Endothelial cell of umbilical vein (primary cell): Measurements from ENCODE around the gene SUPT20HL1. TPM values are rescaled to one million over a fixed set of nuclear protein-coding genes. Genes with fewer than 3 reads are reported as not detected.

Experiments used
- BruUV-seq: library from RNA; stranded (reverse); fragments of 400-500 nt; replicated peaks from 2 replicates; lab custom pipeline; 2021; lab: Mats Ljungman, UMichigan
- CTCF ChIA-PET: fragments of 300-600, 350-600 bp; sonication (Branson Sonifier 250); formaldehyde crosslinking; loops from one replicate; lab custom pipeline; 2021; ENCODE audit warnings: antibody characterized with exemption, inconsistent platforms; lab: Charles Lee
- POLR2A ChIA-PET: fragments of 300-600, 350-600 bp; sonication (Branson Sonifier 250); formaldehyde crosslinking; loops from one replicate; lab custom pipeline; 2021; ENCODE audit warnings: antibody characterized with exemption, inconsistent platforms; lab: Charles Lee
- DNase-seq: peaks from one replicate; pipeline ENCODE4 v3.0.0-alpha.2; 2011; ENCODE audit warnings: low read depth, low spot score
- FAIRE-seq: peaks from 2 replicates; lab custom pipeline; 2011; peaks lifted over from hg19 to GRCh38; lab: Jason Lieb, UNC
- H2AFZ ChIP-seq: 2 replicates; pipeline ENCODE4 v1.6.0; 2012; ENCODE audit warnings: low read depth, low read length, control low read depth, inconsistent platforms
- H3K27ac ChIP-seq: 2 replicates; pipeline ENCODE4 v1.5.1; 2011; ENCODE audit warnings: low read depth, mild to moderate bottlenecking, control low read depth, low read length, moderate library complexity; ENCODE audit not compliant: insufficient read depth
- H3K27me3 ChIP-seq, 2 experiments: 2 replicates each; pipeline versions ENCODE4 v1.6.0 to v1.6.1; 2011; ENCODE audit warnings: low read length in 2 of 2, mixed read lengths in 1 of 2; ENCODE audit not compliant: control insufficient read depth in 2 of 2, insufficient read depth in 2 of 2
- H3K36me3 ChIP-seq, 2 experiments: 2 replicates in 1 of 2; 3 replicates in 1 of 2; pipeline ENCODE4 v1.5.1; 2011; ENCODE audit warnings: low read length in 2 of 2, mild to moderate bottlenecking in 1 of 2, moderate library complexity in 1 of 2; ENCODE audit not compliant: control insufficient read depth in 2 of 2, insufficient read depth in 2 of 2; ENCODE audit errors: extremely low read depth in 1 of 2
- H3K4me1 ChIP-seq: 3 replicates; pipeline ENCODE4 v1.5.1; 2011; ENCODE audit warnings: mild to moderate bottlenecking, low read length; ENCODE audit not compliant: control insufficient read depth, insufficient read depth; ENCODE audit errors: extremely low read depth
- H3K4me2 ChIP-seq: 2 replicates; pipeline ENCODE4 v1.6.1; 2011; ENCODE audit warnings: low read length, control low read depth, mixed read lengths; ENCODE audit not compliant: insufficient read depth
- H3K4me3 ChIP-seq, 3 experiments: fragments of 200-600 bp in 1 of 3; sonication (generic), shearing (Covaris generic) in 1 of 3; replicated peaks in 1 of 3; 2 replicates each; pipeline ENCODE4 v1.5.1; 2011 to 2016; ENCODE audit warnings: control low read depth in 3 of 3, low read length in 3 of 3, mild to moderate bottlenecking in 2 of 3, inconsistent platforms in 1 of 3, low read depth in 1 of 3, moderate library complexity in 1 of 3; ENCODE audit not compliant: insufficient read depth in 1 of 3
- H3K79me2 ChIP-seq: 2 replicates; pipeline ENCODE4 v1.6.0; 2012; ENCODE audit warnings: low read length, inconsistent platforms; ENCODE audit not compliant: control insufficient read depth, insufficient read depth
- H3K9ac ChIP-seq: replicated peaks from 2 replicates; pipeline ENCODE3; 2011; ENCODE audit warnings: low read length, control low read depth; ENCODE audit not compliant: insufficient read depth; ENCODE audit errors: extremely low read depth
- H3K9me1 ChIP-seq: replicated peaks from 3 replicates; pipeline ENCODE4 v1.6.0; 2011; ENCODE audit warnings: mild to moderate bottlenecking, low read length; ENCODE audit not compliant: control insufficient read depth, insufficient read depth; ENCODE audit errors: extremely low read depth
- H3K9me3 ChIP-seq: replicated peaks from 2 replicates; pipeline ENCODE4 v1.5.1; 2012; ENCODE audit warnings: low read length, inconsistent platforms; ENCODE audit not compliant: control insufficient read depth, insufficient read depth
- H4K20me1 ChIP-seq: replicated peaks from 2 replicates; pipeline ENCODE3; 2011; ENCODE audit warnings: mild to moderate bottlenecking, low read length; ENCODE audit not compliant: control insufficient read depth, insufficient read depth; ENCODE audit errors: extremely low read depth
- EZH2 ChIP-seq: IDR thresholded peaks from 2 replicates; pipeline ENCODE4 v1.6.1; 2012; ENCODE audit warnings: borderline replicate concordance, low read depth, mild to moderate bottlenecking, moderate library complexity, low read length, inconsistent platforms; ENCODE audit not compliant: severe bottlenecking
- FOS ChIP-seq: IDR thresholded peaks from 2 replicates; pipeline ENCODE4 v1.6.1; 2011; ENCODE audit warnings: mild to moderate bottlenecking, low read length, moderate library complexity, borderline replicate concordance; ENCODE audit not compliant: insufficient read depth
- GATA2 ChIP-seq: IDR thresholded peaks from 2 replicates; pipeline ENCODE4 v1.7.0; 2011; ENCODE audit warnings: low read depth, mild to moderate bottlenecking, moderate library complexity, mixed read lengths, low read length; ENCODE audit not compliant: insufficient read length, insufficient read depth
- JUN ChIP-seq: IDR thresholded peaks from 2 replicates; pipeline ENCODE4 v1.6.1; 2011; ENCODE audit warnings: borderline replicate concordance, low read depth; ENCODE audit not compliant: insufficient read length, insufficient read depth
- MAX ChIP-seq: IDR thresholded peaks from 2 replicates; pipeline ENCODE4 v1.6.1; 2011; ENCODE audit not compliant: insufficient read depth, insufficient read length
- MYC ChIP-seq: IDR thresholded peaks from one replicate; pipeline ENCODE4 v1.6.1; 2011; ENCODE audit warnings: mild to moderate bottlenecking, low read depth, low read length
- POLR2A ChIP-seq: IDR thresholded peaks from 2 replicates; pipeline ENCODE4 v1.6.1; 2012; ENCODE audit warnings: low read depth, mild to moderate bottlenecking, control low read depth, low read length
- POLR2AphosphoS5 ChIP-seq: IDR thresholded peaks from 2 replicates; pipeline ENCODE4 v1.6.1; 2012; ENCODE audit warnings: low read depth, mild to moderate bottlenecking, control low read depth, low read length, moderate library complexity; ENCODE audit not compliant: insufficient read depth
- dilution Hi-C: fragments of 300-500 bp; cut with MboI; formaldehyde crosslinking; loops from one replicate; pipeline ENCODE4 v1.15.0; 2019; ENCODE audit warnings: low sequenced_read_pairs; ENCODE audit not compliant: extremely low pct_ligation_motif_present
- intact Hi-C: fragments of 100-400 bp; cut with micrococcal nuclease; formaldehyde crosslinking; loops from one replicate; pipeline ENCODE4 v1.10.0; 2022
- polyA plus RNA-seq, 4 experiments: library from polyadenylated mRNA; depleted of rRNA in 3 of 4; stranded (reverse) in 3 of 4; unstranded in 1 of 4; fragments of >200 nt; gene quantifications; 2 replicates each; pipeline versions ENCODE4 v1.2.1 to v1.2.3, GENCODE V29; 2011 to 2012; ENCODE audit warnings: missing spikeins in 1 of 4
- total RNA-seq: library from RNA; stranded (reverse); gene quantifications from 2 replicates; pipeline ENCODE4 v1.2.3, GENCODE V29; 2021
- TF ChIP-seq, protein P1 (sequence below), 2 donors: IDR thresholded peaks; 1 replicate in 1 of 2; 2 replicates in 1 of 2; pipeline ENCODE4 v1.5.1; 2011; ENCODE audit warnings: low read length in 2 of 2, mild to moderate bottlenecking in 2 of 2, moderate library complexity in 2 of 2, control low read depth in 1 of 2, inconsistent platforms in 1 of 2, low read depth in 1 of 2; ENCODE audit not compliant: insufficient read depth in 1 of 2; ENCODE audit errors: extremely low read depth in 1 of 2

Gene SUPT20HL1
- total and polyA plus RNA-seq, 2 donors (not counting 3 experiments of a cell fraction or from before 2014, with no cell fraction given) = not detected

DNA sequence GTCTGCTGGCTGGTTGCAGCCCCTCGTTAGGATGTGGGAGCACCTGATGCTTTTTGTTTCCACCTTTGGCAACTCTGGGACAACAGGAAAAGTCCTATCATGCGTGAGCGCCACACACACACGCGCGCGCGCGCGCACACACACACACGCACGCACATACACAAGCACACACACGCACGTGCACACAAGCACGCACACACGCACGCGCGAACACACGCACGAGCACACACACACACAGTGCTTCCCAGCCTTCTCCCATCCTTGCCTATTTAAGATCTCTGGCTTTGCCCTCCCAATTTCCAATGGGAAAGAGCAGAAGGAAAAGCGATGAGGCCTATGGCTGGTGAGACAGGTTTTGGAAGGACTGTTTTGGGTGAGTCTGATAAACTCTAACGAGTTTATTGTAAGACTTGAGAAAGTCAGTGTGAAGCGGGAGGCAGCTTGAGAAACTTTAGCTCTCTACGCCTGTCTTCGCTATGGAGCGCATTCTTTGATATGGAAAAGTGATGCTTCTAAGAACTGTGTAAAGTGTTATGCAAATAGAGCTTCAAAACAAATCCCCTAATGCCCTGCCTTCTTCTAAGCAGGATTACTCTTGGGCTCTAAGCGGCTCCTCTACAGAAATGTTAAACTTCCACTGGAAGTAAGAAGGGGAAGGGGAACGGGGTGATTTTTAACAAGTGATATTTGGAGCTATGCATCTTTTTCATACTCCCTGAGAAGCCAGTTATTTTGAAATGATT is 11.8 kb downstream of the SUPT20HL1 start:
- Histone ChIP-seq H3K4me1 (no peaks in the 10 kb centered on the region), H4K20me1 (no peaks in the 10 kb centered on the region), H3K36me3 (no peaks in the 10 kb centered on the region), H3K9me1 (no peaks in the 10 kb centered on the region), H3K79me2 (no peaks in the 10 kb centered on the region), H3K4me2 (no peak overlapping the region), H3K27ac (no peak overlapping the region), H3K9me3 (no peaks in the 10 kb centered on the region), H2AFZ (peak overlapping the region; percentile 62), H3K9ac (no peak overlapping the region), H3K27me3 (no peaks in the 10 kb centered on the region), H3K4me3 (no peak overlapping the region)
- FAIRE-seq = no peak
- ChIA-PET CTCF (interaction anchor here (0.6 to 3.6 kb wide), 20 partner anchors 9 to 772 kb away, joined by 3 to 36 read pairs (median 5); no protein-coding TSS in a partner anchor), POLR2A (no interaction called here)
- BruUV-seq = no TSS peak
- DNase-seq = no peak
- intact Hi-C loops (loop anchor here (5.0 kb wide), 1 partner anchor 80 kb away; no protein-coding TSS in a partner anchor), dilution Hi-C loops (no loop called here)
- TF ChIP-seq POLR2A (no peak), MYC (no peak), EZH2 (no peak), FOS (no peak), POLR2AphosphoS5 (no peak), JUN (no peak), MAX (no peak), GATA2 (no peak)
- TF ChIP-seq, protein P1, sequence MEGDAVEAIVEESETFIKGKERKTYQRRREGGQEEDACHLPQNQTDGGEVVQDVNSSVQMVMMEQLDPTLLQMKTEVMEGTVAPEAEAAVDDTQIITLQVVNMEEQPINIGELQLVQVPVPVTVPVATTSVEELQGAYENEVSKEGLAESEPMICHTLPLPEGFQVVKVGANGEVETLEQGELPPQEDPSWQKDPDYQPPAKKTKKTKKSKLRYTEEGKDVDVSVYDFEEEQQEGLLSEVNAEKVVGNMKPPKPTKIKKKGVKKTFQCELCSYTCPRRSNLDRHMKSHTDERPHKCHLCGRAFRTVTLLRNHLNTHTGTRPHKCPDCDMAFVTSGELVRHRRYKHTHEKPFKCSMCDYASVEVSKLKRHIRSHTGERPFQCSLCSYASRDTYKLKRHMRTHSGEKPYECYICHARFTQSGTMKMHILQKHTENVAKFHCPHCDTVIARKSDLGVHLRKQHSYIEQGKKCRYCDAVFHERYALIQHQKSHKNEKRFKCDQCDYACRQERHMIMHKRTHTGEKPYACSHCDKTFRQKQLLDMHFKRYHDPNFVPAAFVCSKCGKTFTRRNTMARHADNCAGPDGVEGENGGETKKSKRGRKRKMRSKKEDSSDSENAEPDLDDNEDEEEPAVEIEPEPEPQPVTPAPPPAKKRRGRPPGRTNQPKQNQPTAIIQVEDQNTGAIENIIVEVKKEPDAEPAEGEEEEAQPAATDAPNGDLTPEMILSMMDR (IDR thresholded peaks at IDR 0.05; ENCODE audit: extremely low read depth in 1 of 2, insufficient read depth in 1 of 2, low read depth in 1 of 2, low read length in 2 of 2) = no peak
